Hypothalamus (tissue), 51 donors: ENCODE data around the gene EPB41L5.
"Not testable (repeated sequence)": the region's sequence is repeated elsewhere in the genome, so short reads cannot be mapped to it uniquely, and the experiment has no call there.

Source experiments
- DNase-seq, 51 donors: peaks; one replicate each; lab custom pipeline; 2025; lab: John Stamatoyannopoulos, UW

EPB41L5 gene

DNA sequence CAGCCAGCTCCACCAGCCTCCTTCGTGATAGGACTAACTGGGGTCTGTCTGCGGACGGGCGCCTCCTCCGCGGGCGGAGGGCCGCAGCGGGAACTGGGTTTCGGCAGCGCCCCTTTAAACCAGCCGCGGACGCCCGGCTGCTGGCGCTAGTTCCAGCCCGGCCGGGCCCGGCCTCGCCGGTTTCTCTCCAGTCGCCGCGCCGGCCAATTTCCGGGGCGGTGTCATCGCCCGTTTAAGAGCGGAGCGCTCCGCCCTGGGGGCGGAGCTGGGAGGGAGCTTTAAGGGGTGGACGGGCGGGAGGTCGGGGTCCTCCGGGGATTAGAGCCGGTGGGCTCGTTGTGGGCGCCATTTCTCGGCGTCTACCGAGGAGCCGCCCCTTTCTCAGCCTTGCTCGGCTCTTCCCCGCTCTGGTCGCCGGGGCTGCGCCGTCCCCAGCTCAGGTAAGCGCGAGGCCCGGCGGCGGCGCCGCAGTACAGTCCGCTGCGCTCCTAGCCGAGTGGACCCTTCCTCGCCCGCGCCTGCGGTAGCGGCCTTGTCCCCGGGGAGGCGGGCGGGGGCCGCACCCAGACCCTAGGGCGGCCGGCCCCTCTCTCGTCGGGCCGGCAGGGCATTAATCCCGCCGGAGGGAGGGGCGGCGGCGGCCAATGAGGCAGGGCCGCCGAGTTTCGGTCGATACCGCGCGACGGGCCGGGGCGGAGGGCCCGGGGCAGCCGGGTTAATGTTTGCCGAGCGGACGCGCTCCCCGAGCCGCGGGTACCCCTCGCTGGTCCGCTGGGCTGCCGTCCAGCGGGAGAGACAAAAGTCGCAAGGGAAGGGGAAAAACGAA lies at the start of gene EPB41L5:
Gene EPB41L5 (plus strand): TSS at position 307 of the 826 bp plus-strand sequence. CDS start 6,008 bp downstream, outside the sequence.
- peak; percentile 9 to 94 (median 82) for DNase-seq

DNA sequence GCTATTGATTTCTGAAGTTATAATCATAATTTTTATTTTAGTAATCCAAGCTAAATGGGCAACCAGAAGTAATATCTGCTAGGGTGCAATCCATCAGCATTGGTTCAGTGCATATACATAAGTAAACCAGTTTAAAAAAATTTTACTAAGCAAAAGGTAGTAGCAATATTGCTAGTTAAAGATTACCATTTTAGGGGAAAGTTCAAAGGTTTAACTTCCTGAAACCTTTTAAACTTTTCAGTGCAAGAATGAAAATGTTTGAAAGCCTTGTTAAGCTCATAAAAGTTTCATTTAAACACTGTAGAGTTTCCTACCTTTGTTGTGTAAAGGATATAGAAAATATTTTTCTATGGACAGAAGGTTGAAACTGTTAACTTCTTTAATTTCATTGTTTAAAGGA lies 31.0 kb upstream of the EPB41L5 start:
- DNase-seq = no peak

DNA sequence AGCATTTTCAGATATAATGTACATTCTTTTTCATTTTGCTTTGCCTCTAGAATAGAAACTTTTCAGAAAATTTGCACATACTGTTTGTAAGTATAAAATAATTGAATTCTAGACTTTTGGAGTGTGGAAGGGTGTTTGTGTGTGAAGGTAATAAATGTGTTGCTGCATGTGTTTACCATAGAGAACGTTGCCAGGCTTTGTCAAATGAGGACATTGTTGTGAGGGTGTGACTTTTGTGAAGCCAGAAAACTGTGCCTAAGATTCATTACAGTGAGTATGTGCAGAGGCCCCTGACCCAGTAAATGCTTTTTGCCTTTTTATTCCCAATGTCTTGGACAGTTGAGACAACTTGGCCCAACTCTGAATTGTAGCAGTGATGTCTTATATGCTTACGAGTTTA lies 30.4 kb upstream of the EPB41L5 start:
- no peak for DNase-seq

DNA sequence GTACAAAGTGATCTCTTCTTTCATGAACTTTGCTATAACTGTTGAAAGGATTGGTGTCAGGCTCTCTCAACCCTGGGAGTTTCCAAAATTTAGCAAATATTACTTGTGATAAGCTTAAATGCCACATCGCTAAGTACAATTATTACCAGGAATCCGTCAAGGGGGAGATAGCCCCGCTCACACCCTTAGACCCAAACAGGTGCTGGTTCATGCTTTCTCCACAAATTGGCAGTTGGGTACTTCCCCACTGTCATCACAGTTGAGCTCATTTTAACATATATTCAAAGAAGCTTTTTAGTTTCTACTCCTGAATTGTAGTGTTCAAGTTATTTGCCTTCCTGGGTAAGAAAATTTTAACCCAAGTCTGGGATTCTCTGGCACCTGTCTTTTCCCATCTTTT lies 29.8 kb upstream of the EPB41L5 start:
- no peak for DNase-seq

DNA sequence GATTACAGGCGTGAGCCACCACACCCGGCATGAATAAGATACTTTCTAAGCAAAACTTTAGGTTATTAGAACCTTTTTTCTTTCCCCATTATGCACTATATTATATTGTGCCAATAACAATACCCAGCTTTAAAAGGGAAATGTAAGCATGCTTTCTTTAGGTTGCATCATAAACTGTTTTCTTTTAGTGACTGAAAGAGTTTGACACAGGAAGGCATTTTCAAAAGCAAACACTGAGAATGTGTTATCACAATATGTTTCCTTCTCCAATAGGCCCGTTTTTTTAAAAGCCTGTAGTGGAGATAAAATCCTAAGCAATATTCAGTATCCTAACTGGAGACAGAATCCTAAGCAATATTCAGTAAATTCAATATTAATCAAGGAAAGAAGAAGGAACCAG lies 16.7 kb upstream of the EPB41L5 start:
- DNase-seq = no peak

DNA sequence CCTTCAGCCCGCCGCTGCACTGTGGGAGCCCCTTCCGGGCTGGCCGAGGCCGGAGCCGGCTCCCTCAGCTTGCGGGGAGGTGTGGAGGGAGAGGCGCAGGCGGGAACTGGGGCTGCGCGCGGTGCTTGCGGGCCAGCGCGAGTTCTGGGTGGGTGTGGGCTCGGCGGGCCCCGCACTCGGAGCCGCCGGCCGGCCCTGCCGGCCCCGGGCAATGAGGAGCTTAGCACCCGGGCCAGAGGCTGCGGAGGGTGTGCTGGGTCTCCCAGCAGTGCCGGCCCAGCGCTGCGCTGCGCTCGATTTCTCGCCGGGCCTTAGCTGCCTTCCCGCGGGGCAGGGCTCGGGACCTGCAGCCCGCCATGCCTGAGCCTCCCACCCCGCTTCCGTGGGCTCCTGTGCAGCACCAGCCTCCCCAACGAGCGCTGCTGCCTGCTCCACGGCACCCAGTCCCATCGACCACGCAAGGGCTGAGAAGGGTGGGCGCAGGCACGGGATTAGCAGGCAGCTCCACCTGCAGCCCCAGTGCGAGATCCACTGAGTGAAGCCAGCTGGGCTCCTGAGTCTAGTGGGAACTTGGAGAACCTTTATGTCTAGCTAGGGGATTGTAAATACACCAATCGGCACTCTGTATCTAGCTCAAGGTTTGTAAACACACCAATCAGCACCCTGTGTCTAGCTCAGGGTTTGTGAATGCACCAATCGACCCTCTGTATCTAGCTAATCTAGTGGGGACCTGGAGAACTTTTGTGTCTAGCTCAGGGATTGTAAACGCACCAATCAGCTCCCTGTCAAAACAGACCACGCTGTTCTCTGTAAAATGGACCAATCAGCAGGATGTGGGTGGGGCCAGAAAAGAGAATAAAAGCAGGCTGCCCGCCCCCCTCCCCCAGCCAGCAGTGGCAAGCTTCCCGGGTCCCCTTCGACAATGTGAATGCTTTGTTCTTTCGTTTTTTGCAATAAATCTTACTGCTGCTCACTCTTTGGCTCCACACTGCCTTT lies 15.7 kb upstream of the EPB41L5 start:
- DNase-seq = not testable (repeated sequence)

DNA sequence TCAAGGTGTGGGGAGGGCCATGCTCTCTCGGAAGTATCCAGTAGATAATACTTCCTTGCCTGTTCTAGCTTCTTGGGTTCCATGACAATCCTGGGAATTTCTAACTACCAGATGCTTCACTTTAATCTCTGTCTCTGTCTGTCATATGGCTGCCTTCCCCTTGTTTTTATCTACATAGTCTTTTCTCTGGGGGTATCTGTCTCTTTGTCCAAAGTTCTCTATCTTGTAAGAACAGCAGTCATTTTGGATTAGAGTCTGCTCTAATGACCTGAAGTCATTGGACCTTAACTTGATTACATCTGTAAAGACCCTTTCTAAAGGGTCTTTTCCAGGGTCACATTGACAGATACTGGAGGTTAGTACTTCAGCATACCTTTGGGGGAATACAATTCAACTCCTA lies 11.4 kb upstream of the EPB41L5 start:
- DNase-seq = no peak

DNA sequence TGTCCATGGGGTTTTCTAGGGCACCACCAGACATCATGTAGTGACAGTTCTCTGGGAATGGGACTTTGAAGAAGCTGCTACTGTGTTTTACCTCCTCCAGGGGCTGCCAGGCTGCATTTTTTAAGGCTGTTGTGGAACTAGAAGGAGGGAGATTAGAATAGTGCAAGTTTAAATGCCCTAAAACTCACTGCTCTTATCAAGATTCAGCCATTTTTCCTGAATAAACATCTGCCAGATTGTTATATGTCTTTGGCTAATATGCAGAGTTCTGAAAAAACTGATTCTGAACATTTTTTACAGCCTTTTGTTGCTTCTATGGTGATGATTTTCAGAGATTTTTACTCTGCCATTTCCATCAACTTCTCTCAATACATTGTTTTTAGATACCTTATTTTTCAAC lies 8.6 kb upstream of the EPB41L5 start:
- no peak for DNase-seq

DNA sequence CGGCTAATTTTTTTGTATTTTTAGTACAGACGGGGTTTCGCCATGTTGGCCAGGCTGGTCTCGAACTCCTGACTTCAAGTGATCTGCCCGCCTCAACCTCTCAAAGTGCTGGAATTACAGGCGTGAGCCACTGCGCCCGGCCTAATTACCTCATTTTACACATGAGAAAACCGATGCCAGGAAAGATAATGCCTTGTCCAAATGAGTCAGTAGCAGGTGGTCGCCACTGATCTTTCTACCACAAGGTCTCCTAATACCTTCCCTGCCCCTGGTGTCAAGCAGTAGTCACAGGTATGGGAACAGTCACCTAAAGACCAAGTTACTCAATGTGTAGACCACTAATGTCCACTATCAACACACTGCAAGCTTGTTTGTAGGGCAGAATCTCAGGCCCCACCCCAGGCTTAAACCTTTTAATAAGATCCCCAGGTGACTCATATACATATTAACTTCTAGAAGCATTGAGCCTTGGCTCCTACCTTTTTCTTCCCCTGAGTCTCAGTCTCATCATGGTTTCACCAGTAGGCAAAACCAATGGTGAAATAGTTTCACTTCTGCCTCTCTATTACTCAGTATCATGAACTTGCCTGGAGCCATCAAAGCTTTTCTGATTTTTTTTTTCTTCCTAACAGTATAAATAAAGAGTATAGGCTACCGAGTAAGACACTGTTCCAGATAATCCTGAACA lies 6.9 kb upstream of the EPB41L5 start:
- no peak for DNase-seq

DNA sequence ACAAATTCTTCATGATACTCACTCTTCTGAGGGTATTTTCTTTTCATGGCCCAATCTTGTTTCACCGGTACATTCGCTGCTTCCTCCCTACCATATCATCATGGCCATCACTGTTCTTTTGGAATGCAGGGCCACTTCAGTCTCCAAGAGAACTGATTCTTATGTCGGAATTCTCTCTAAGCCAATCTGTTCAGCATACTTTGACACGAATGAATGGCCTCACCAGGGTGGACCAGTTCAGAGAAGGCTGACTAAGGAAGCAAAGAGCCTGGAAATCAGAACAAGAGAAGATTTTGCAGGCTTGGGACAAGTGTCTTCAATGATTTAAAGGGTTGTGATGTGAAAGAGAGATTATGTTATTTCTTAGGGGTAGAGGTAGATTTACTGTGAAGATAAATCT lies 5.0 kb upstream of the EPB41L5 start:
- DNase-seq = no peak

DNA sequence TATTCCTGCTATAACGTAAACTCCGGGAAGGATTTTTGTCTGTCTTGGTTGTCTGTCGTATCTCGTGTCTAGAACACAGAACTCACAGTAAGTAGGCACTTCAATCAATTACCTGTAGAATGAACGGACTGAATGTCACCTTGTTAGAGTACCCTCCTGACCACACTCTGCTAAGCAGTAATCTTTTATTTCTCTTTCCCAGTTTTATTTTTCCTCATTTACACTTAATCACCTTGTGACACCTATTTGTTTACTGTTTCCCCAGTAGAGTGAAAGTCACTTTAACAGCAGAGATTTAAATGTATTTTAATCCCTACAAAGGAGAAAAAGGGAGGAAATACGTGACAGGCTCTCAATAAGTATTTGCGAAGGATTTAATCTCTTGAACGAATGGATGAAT lies 514 bp upstream of the EPB41L5 start:
- DNase-seq = no peak

DNA sequence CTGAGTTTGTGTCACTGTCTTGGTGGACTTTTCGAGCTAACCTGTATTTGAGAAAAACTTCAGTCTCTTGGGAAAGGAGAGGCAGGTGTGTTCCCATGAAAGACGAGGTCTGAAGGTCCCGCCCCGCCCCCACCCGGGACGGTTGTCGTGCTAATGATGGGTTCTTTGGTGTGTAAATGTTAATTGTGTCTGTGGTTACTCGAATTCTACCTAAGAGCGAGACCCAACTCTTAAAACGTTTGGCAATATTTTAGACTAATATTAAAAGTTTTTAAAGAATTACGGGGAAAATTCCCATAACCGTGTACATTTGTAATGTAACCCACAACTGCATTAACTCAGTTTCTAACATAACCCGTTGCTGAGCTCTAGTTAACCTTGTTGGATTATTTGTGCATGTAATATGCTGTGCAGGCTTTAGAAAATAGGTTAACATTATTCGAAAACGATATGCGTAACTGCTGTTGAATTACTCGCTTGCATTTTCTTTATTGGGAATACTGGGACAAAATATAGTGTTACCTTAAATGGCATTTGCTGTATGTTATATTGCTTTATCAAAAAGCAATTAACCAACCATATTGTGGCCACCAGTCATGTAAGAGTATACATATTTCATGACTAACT lies 833 bp downstream of the EPB41L5 start:
- peak in 15 of 51 donors; percentile 9 to 58 (median 37) for DNase-seq

DNA sequence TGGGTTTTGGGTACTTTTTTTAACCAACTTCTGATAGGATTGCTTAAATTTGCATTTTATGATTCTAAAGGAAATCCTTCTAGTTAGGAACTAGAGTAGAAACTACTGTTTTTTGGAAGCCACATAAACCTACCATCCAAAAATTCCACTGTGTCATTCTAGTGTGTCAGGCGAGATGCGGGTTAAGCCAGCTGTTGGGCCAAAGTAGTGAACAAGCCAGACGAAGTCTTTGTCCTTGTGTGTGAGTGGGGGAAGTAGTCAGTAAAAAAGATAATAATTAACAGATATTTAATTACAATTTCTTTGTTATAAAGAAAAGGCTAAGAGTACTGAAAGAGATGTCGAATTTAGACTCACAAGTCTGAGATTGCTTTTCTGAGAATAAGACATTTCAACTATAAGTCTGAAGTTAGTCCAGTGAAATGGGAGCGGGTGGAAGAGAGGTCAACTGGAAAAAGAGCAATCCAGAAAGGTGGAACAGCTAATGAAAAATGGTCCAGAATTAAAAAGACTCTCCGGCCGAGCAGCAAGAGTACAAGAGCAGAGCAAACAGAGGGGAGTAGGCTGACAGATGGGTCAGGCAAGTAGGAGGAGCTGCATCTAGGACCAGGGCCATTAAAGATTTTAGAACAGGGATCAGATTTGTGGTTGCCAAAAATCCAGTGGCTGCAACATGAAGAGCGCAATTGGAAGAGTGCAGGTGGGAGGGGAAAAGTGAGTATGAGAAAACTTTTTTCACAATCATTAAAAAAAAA lies 1.5 kb downstream of the EPB41L5 start:
- DNase-seq = peak in 2 of 51 donors; percentile 9 to 25

DNA sequence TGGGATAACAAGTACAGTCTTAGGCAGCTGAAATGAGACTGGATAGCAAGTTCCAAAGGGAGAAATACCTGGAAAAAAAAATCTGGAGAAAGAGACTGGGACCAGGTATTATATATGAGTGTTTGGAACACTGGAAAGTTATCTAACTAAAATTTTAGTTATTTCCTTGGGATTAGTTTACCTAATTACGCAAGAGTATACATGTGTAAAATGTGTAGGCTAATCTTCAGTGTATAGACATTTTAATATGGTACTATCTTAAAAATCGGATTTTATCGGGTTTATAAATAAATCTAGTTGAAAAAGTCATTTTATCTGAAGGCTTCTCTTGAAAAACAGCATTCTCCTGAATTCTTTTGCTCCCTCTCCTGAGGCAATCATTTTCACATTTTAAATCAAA lies 3.9 kb downstream of the EPB41L5 start:
- no peak for DNase-seq

DNA sequence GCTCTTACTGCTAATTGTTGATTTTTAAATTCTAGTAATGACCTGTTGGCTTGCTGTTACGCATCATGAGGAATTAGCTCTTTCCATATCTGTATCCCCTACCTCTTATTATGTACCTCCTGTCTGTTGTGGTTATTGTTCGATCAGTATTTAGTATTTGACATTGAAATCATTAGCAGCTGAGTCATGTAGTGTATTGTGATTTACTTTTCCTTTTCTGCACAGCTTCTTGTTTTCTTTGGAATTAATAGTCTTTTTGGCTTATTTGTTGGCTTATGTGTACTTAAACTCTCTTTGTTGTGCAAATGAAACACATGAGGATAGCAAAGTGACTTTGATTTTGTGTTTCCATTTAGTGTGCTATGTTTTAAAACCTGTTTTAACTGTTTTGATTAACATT lies 4.3 kb downstream of the EPB41L5 start:
- DNase-seq = no peak

DNA sequence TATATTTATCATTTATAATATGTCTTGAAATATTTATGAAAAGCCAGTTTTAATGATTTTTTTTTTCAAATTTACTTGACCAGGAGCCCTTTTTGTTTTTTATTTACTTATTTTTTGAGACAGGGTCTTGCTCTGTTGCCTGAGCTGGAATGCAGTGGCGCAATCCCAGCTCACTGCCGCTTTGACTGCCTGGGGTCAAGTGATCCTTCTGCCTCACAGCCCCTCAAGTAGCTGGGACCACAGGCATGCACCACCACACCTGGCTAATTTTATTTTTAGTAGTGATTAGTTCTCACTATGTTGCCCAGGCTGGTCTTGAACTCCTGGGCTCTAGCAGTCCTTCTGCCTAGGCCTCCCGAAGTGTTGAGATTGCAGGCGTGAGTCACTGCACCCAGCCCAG lies 5.7 kb downstream of the EPB41L5 start:
- no peak for DNase-seq

DNA sequence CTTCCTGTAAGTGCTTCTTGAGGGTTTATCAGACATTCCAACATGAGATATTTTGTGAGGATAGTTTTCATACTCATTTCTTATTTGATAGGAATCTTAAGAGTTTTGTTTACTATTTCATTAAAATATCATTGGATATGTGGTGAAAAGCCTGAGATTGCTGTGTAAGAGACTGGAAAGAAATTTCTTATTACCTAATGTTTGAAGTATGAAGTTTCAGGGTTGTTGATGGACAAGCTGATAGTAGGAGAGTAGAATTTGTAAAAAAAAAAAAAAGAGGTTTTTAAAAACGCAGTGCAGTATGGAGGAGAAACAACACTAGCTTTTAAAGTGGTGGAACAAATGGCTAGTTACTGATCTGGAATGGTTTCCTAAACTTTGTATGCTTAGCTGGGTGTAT lies 7.7 kb downstream of the EPB41L5 start:
- no peak for DNase-seq

DNA sequence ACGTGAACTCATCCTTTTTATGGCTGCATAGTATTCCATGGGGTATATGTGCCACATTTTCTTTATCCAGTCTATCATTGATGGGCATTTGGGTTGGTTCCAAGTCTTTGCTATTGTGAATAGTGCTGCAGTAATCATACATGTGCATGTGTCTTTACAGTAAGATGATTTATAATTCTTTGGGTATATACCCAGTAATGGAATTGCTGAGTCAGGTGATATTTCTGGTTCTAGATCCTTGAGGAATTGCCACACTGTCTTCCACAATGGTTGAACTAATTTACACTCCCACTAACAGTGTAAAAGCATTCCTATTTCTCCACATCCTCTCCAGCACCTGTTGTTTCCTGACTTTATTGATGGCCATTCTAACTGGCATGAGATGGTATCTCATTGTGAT lies 9.6 kb downstream of the EPB41L5 start:
- DNase-seq = not testable (repeated sequence)

DNA sequence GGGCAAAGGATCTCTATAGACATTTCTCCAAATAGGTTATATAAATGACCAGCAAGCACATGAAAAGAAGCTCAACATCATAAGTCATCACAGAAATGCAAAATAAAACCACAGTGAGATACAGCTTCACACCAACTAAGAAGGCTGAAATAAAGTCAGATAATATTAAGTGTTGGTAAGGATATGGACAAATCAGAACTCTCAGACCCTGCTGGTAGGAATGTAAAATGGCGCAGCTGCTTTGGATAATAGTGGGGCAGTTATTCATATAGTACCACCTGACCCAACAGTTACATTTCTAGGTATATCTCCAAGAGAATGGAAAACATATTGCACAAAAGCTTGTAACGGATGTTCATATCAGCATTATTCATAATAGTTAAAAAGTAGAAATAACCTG lies 14.0 kb downstream of the EPB41L5 start:
- DNase-seq = no peak

DNA sequence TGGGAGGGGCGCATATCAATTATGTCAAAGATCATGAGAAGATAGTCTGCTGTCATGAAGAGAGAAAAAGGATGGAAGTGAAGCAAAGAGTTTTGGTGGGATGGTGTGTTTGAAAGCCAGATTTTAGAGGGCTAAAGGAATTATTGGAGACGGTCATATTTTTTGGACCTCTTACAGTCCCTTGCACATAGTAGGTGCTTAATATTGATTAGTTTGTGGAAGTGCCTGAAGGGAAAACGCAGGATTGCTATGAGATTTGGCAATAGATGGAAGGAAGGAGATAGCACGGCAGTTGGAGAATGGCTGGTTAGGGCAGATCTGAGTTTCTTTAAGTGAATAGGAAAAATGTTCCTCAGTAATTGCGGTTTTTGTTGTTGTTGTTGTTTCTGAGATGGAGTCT lies 15.9 kb downstream of the EPB41L5 start:
- no peak for DNase-seq
